GM13976 (cell line): ENCODE results near the gene PAGE1.
"Not testable (repeated sequence)": the region's sequence is repeated elsewhere in the genome, so short reads cannot be mapped to it uniquely, and the experiment has no call there.

ENCODE experiments used
- DNase-seq: peaks from one replicate; pipeline ENCODE4 v3.0.0; 2012; ENCODE audit warnings: low spot score
- in situ Hi-C: fragments of 300-500 bp; cut with MboI; formaldehyde crosslinking; loops from one replicate; pipeline ENCODE4 v1.12.0; 2022; ENCODE audit warnings: low sequenced_read_pairs, mixed read lengths, inconsistent platforms; ENCODE audit not compliant: unreplicated experiment
- TF ChIP-seq, protein P1 (sequence below): IDR thresholded peaks from 2 replicates; pipeline ENCODE4 v1.5.1; 2012; ENCODE audit warnings: borderline replicate concordance, mild to moderate bottlenecking; ENCODE audit not compliant: insufficient read depth; ENCODE audit errors: extremely low read depth, missing control alignments, control extremely low read depth

The PAGE1 gene, protein sequence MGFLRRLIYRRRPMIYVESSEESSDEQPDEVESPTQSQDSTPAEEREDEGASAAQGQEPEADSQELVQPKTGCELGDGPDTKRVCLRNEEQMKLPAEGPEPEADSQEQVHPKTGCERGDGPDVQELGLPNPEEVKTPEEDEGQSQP

DNA sequence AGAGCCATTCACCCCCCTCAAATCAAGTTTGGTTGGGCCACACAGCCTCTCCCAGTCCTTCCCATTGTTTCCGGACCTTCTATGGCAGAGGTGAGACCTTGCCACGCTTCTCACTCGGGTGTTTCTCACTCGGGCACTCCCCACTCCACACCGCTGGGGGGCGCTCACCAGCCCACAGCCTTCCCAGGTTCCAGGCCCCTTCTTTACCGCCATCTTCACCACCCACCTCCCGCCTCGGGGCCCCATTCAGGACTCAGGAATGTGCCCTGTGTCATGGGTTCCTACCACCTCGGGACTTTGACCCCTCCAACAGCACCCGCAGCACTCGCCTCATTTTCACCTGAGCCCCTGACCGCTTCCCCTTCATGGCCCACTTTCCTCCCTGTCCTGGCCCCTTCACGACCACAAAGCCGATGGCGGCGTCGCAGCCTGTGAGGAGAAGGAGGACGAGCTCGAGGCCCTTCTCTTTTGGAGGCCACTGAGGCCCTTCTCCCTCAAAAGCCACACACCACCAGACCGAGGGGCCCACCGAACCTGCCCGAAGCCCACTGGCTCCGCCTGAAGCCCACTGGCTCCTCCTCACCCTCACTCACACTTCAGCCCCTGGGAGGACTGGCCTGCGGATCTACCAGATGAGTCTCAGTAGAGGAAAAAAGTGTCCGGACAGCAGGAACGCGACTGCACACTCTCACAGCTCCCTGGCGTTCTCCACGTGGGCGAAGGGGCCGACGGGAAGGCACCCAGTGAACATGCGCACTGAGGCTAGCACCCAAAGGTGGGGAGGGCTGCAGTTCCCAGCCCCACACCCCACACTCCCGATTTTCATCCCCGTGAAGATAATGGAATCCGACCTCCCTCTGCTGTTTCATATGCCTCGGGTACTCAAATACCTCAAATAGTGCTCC, at the start of gene PAGE1:
Gene PAGE1 (minus strand): TSS at position 709 of the 905 bp plus-strand sequence. CDS start 1,214 bp downstream, outside the sequence.
- TF ChIP-seq, protein P1, sequence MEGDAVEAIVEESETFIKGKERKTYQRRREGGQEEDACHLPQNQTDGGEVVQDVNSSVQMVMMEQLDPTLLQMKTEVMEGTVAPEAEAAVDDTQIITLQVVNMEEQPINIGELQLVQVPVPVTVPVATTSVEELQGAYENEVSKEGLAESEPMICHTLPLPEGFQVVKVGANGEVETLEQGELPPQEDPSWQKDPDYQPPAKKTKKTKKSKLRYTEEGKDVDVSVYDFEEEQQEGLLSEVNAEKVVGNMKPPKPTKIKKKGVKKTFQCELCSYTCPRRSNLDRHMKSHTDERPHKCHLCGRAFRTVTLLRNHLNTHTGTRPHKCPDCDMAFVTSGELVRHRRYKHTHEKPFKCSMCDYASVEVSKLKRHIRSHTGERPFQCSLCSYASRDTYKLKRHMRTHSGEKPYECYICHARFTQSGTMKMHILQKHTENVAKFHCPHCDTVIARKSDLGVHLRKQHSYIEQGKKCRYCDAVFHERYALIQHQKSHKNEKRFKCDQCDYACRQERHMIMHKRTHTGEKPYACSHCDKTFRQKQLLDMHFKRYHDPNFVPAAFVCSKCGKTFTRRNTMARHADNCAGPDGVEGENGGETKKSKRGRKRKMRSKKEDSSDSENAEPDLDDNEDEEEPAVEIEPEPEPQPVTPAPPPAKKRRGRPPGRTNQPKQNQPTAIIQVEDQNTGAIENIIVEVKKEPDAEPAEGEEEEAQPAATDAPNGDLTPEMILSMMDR = no peak
- in situ Hi-C loops = no loop called here
- DNase-seq = no peak

DNA sequence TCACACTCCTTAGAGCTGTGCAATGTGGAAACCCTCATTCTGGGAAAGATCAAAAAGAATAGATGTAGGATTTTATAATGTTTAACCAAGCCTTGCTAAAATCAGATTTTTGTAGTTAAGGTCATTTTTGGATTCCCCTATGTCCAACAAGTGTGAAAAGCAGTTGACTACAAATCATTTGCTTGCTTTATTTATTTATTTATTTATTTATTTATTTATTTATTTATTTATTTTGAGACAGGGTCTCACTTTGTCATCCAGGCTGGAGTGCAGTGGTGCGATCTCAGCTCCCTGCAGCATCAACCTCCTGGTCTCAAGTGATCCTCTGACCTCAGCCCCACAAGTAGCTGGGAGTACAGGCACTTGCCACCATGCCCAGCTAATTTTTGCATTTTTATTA, 45.7 kb upstream of the PAGE1 start:
- DNase-seq, in situ Hi-C loops: not testable (repeated sequence)

DNA sequence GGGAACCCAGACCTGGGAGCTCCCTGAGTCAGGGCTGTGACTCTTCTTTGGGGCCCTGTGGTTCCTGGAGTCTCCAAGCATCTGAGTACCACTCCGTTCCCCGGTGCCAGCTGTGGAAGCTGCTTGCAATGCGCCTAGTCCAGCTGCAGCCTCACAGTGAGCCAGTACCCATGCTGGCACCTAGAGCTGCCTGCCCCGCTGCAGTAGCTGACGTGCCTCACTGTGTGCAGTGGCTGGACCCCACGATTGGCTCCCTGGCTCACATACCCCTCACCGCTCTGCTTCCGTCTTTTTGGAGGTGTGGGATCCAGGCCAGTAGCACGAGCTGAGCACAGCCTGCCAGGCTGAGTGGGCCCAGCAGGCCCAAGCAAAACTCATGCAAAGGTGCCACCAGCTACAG, 32.1 kb upstream of the PAGE1 start:
- in situ Hi-C loops = no loop called here
- no peak for DNase-seq
- TF ChIP-seq, protein P1 = no peak

DNA sequence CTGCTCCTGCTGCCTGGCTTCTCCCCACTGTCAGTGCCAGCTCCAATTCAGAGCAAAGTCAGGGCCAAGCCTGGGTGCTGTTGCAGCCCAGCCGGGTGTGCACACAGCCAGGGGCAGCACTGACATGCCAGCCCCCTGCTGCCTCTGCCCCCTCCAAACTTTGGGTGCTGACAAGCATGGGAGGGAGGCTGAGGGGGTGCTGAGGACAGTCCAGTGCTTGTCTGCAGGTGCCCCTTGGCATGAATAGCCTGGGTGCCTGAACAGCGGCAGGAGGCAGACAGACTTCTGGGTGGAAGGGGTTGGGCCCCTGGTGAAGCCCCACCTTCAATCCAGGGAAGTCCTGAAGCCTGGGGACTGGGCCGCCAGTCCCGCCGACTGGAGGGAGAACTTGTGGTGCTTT, 31.2 kb upstream of the PAGE1 start:
- in situ Hi-C loops = no loop called here

DNA sequence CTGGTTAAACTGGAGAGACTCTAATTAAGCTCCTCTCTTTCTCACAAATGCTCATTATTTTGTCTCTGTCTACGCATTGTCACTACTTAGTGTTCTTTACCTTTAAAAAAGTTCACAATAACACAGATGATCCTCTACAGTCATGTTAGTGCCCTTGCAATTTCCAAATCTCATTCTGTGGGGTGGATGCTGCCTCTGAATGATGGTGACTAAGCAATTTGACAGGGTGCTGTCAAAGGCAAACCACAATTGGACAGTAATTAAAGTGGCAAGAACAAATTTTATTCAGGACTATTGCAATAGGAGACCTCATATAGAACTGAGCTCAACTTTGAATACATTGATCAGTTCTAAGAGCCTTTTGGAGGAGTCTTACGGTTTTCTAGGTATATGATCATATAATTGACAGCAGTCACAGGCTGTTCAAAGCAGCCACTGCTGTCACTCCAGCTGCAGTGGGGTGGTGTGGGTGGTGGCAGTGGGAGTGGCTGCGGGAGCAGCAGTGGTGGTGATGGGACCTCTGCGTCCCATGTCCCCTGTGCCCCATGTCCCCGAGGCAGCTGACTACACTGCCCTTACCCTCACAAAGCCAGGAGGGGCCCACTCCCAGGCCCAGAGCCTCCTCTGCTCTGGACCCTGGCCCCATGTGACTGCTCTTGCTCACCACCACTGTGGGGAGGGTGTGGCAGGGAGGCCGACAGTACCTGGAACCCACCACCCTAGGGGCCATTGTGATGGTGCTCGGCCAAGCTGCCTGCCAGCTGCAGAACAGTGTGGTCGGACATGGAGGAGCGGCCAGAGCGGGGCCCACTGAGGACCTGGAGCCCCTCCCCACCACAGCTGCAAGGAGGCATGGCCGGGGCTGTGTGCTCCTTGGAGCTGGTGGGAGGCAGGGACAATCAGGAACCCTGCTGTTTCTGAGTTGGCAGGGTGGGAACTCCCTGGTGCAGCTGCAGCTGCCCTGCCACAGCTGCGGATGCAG, 30.4 kb upstream of the PAGE1 start:
- TF ChIP-seq, protein P1 = no peak
- no peak for DNase-seq
- in situ Hi-C loops = no loop called here

More for the DNA sequence above, 31.2 kb upstream of the PAGE1 start:
- no peak for DNase-seq
- TF ChIP-seq, protein P1 = no peak

DNA sequence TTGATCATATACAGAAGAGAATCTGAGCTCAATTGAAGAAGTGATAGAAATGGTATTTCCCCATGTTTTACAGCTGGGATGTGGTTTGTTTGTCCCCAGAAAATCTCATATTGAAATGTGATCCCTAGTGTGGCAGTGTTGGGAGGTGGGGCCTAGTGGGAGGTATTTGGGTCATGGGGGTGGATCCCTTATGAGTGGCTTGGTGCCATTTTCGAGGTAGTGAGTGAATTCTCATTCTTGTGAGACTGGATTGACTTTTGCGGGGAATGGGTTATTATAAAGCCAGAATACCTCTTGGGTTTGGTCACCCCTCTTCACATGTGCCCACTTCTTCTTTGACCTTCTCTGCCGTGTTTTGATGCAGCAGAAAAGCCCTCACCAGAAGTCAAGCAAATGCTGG, 29.6 kb upstream of the PAGE1 start:
- TF ChIP-seq, protein P1 = no peak
- no peak for DNase-seq
- in situ Hi-C loops = no loop called here

DNA sequence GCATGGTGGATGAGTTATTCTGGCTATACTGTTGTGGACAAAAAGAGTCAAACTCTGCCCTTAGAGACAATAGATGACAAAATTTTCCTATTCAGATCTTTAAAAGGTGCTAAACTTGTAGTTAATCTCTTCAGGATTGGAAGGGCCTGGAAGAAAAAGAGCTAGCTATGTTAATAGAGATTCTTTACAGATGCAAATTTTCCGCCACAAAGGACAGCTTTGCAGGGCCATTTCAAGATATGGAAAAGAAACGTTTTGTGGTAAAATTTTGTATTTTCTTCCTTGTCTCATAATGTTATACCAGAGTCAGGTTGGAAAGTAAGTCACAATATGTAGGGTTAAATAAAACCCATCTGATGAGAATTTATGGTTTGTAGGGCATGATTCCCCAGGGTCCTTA, 24.3 kb upstream of the PAGE1 start:
- DNase-seq = not testable (repeated sequence)

More for the DNA sequence above, 24.3 kb upstream of the PAGE1 start:
- in situ Hi-C loops = not testable (repeated sequence)
